NOMO-1 (cell line): ENCODE data around the gene CPO.

Source experiments
- DNase-seq, 2 experiments: peaks; one replicate each; lab custom pipeline; 2025; ENCODE audit not compliant: unreplicated experiment in 2 of 2; lab: John Stamatoyannopoulos, UW

The CPO gene

DNA sequence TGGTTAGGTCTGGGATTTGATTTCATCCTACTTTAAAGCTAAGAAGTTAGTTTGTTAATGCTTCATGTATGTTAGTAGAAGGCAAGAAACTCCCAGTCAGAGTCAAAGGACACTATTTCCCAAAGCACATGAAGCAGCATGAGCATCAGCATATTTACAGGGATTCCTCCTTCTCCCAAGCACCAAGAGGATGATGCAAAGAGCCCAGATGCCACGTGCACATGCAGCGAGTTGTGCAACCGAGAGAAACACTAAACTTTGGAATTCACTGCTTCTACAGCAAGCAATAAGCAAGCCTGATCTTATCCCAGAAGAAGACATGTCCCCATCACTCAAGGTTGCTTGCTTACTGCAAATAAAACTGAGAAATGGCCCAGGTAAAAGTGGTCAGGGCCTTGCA, 32.5 kb downstream of the CPO start:
- no peak for DNase-seq

DNA sequence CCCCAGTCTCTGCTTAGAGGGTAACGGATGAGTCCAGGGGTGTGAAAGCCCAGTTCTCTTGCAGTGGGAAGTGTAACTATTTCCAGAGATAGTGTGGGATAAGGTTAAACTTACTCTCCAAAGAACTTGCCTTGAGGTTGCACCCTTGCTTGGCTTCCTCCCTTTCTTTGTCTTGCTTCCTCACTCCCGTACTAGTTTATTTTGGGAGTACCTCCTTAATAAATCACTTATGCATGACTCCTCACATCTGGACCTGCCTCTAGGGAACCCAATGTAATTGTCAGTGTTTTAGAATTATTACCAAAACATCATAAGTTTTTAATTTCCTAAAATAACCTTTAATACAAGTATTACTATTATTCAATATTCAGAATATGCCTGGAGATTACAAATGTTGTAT, 35.2 kb downstream of the CPO start:
- DNase-seq, result no peak

DNA sequence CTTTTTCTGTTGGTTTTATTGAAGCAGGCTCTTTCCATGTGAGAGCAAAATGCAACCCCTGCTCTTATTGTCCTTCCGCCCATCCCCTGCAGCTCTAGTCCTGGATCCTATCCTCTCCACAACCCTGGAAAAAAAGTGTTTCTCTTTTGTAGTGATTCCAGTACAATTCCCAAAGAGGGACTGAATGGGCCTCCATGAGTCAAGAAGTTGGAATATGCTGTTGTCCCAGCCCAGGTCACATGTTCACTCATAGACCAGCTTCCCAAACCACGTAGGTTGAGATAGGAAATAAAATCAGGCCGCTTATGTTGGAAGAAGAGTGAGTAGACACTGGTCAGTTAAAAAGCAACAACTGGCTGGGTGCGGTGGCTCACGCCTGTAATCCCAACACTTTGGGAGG, 39.4 kb downstream of the CPO start:
- DNase-seq, result no peak

DNA sequence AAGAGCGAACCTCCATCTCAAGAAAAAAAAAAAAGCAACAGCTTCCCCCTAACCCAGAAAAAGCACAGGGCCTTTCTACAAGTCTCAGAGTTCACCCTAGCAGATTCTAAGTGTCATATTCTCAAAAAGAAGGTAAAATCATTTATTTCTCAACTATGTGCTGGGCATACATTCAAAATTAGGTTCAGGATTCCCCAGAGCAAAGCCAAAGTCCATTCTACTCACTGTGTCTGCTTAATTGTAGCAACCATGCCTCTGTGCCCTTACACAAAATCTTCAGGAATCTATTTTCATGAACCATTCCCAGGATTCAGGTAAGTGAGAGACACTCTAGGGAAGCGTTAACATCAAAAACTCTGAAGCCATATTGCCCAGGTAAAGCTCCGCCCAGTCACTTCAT, 40.0 kb downstream of the CPO start:
- DNase-seq, result no peak

DNA sequence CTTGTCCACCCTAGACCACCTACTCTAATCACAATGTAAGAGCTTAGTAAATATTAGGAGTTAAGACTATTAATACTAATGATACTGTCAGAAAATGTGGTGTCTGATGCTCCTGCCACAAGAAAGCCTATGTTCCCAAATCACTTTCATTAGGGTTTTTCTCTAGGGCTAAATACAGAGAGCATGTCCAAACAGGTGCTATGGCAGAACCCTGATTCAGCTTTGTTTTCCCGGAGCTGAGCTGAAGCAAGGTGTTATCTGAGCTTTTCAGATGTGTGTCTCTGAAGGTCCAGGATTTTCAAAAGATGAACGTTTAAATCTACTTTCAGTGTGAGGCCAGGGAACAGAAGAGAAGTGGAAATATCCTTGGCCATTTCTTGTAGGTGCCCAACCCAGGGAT, 40.6 kb downstream of the CPO start:
- DNase-seq, result no peak

DNA sequence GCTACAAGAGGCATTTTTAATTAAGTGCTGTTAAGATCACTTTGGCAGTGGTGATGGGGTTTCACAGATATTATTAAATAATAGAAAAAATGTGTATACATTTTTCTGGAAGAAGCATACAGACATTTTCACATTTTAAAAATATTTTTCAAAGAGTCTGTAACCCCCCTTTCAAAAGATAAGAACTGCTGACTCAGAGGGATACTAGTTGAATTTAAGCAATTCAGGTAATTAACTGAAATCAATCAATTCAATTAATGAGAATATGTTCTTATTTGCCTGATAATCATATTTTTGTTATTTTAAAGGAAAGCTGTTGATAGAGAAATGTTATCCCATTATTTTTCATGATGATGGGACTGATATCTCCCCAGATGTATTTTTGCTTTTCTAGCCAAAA, 41.1 kb downstream of the CPO start:
- DNase-seq, result no peak

DNA sequence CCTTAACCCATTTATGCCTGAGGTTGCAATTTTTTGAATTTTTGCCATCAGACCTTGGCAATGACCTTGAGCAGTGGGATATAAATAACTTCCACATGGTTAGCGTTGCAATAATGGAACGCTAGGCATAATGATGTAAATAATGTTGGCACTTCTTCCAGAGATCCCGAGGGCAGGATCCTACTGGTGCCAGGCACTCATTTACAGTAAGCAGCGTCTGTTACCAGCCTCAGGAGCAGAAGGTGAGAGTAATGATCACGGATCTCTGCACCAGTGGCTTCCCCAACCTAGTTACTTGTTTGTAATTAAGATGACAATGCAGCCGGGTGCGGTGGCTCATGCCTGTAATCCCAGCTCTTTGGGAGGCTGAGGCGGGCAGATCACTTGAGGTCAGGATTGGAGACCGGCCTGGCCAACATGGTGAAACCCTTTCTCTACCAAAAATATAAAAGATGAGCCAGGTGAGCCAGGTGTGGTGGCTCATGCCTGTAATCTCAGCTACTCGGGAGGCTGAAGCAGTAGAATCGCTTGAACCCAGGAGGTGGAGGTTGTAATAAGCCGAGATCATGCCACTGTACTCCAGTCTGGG, 41.9 kb downstream of the CPO start:
- no peak for DNase-seq

DNA sequence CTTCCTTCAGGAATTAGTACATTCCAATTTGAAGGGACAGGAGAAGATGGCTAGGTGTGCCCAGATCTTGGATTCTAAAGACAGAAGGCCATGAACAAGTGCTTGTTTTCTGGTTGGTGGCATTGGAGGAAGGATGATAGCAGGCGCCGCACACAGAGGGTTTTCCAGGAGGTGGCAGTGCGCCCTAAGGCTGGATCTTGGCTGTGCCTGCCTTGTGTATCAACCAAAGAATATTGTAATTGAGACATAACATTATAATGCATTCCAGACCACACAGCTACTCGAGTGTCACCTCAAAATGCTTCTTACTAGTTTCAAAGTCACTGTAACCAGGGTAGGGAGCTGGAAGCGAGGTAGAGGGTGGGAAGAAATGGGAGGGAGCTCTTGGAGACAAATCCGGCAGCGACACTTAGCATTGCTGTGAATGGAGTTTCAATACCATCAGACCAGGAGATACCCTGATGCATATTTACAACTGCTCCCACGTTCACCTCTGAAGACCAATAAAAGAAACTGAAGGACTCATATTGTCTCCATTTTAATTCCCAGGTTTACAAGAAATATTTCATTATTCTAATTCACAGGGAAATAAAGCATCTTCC, 42.5 kb downstream of the CPO start:
- peak; percentile 26 to 46 for DNase-seq

DNA sequence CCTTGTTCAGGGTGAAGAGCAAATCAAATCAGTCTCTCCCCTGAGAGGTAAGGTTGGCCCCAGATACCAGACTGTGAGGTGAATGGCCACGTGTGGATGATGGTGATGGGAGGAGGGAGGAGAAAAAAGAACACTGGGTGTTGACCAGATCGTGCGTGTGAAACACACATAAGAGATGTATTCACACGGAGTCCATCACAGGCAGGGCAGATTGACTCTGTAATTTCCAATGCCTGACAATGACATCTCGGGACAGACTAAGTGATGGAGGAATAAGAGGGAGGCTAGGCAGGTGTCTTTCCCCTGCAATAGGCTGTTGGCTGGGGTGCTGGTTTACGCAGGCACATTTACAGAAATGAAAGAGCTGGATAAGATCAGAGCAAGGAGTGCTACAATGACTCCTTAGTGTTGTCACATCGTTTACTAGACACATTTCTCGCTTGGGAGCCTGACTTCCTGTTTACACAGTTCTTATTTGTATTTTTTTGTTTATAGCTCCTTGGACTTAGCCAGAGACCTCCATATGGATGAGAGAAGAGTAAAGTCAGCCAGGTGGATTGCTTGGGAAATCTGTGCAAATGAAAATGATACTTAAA, 43.1 kb downstream of the CPO start:
- DNase-seq, result no peak

DNA sequence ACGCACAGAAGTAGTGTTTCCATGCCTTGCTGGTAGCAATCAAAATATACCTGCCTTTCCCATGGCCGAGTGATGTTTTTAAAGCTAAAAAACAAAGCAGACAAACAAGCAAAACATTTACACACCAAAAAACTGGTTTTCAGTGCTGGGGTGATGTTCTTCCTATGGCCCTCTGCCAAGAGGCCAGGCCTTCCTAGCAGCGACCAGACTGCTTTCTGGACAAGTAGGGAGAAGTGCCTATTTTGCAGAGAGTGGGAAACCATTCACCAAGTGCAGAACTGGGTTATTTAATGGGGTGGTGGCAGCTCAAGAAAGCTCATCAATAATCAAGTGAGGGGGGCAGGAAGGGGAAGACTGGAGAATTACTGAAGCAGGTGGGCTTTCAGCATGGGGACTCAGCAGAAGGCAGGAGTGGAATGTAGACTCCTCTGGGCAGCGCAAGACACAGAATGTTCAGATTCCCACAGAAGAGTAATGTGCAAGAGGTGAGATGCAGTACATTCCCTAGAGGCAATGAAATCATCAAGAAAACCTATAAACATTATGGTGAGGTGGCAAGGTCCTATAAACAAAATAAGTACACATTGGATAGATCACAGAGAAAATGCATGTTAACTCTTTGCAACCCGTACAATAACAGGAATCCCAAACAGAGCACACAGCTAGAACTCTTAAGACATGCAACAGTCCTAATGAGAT, 44.0 kb downstream of the CPO start:
- no peak for DNase-seq

DNA sequence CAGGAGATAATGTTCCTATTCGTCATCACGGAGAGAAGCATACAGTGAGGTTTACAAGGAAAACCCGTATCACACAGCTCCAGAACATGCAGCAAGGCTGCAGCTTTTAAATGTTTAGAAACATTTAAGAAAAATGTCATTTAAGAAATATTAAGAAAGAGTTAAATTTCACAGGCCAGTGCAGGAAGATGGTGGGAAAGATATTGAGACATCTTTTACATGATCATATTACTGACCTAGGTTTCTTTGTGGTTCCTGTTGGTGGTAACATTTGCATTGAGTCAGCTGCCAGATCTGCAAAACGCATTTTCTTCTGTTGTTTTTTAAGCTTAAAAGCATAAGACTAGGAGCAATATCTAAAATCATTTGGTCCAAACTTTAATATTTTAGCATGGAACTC, 44.9 kb downstream of the CPO start:
- DNase-seq, result peak; percentile 28 to 67

DNA sequence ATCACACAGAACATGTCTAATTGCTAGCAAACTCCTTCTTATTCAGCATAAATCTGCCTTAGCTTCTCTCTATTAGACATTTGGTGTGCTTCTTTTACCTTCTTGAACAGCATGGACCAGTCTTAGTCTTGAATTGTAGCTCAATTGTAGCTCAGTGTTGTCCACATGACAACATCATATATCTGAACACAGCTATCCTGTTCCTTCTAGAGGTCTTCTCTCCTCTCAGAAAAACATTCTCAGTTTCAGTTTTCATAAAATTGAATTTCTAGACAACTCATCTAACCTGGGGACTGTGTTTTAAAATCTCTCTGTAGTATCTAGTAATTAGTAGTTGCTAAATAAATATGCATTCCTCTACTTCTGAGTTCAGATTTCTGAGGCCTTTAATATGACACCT, 47.6 kb downstream of the CPO start:
- no peak for DNase-seq

DNA sequence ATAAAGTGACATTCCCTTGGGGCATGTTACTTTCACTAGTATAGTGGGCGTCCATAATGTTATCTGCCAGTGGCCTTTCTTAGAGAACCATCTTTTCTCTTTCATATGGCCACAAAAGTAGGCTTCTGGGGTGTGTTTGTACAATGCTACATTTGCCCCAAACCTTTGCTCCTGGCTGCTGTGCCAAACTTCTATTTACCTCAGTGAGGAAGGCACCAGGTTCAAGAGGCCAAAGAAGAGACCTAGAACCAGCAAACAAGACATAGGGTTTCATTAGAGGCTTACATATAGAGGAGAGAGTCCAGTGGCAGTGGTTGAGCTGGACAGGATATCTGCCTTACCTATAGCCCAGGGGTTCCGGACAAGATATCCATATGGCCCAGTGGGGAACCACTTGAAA, 48.5 kb downstream of the CPO start:
- no peak for DNase-seq

DNA sequence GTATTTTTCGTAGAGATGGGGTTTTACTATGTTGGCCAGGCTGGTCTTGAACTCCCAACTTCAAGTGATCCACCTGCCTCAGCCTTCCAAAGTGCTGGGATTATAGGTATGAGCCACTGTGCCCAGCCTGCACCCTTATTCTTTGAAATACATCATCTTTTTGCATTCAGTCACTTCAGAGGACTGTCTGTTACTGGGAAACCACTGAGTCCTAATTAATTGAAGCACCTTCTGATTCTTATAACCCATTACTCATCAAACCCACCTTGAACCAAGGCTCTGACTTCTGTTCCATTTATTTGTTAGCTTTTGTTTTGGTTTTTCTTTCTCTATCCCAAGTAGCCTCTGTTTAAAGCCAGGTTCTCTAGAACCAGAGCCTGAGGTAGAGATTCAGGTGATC, 49.6 kb downstream of the CPO start:
- no peak for DNase-seq

DNA sequence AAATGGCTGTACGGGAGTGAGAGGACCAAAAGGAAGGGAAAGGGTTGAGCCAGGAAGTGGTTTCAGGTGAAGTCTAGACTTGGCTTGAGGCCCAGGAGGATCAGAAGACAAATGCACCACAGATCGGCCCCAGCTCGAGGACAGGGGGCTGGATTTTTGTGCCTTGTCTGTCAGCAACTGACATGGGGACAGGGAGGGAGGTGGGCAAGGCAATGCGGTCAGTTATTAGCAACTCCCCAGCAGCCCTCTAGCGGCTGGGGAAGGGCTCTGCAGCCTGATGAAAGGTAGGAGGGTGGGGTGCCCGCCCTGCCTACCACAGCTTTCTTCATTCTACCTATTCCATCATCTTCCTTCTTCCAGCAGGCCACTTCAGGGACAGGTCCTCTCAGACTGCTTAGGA, 50.0 kb downstream of the CPO start:
- peak; percentile 34 to 42 for DNase-seq

DNA sequence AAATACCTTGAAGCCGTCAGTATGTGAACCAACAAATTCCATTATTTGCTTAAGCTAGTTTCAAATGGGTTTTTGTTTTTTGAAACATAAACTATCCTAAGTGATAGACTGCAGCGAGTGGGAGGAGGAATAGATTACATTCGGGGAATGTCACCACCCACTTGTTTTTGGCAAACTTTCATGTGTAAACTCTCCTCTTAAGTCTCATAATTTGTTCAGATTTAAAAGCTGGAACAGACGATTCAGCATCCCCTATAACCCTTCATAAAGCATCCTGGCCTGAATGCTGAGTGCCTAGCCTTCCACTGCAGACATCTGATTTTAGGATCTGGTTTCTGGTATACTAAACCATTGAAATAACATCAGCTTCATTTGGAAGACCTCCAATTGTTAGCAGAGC, 51.0 kb downstream of the CPO start:
- no peak for DNase-seq

DNA sequence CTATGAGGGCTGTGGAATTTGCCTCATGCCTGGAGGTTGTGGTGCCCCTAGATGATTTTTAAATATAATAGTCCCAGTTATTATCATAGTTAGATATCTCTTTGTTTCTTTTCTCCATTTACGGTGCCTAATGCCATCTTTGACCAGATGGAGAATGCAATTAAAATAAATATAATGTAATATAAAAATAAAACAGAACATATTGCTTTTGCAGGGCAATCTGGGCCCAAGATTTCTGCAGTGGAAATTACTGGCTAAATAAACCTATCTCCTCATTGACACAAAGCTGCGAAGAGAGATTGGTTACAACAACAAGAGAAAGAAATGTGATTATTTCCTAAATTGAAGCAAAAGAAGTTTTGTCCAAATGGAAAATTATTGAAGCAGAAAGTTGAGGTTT, 51.8 kb downstream of the CPO start:
- DNase-seq, result no peak

DNA sequence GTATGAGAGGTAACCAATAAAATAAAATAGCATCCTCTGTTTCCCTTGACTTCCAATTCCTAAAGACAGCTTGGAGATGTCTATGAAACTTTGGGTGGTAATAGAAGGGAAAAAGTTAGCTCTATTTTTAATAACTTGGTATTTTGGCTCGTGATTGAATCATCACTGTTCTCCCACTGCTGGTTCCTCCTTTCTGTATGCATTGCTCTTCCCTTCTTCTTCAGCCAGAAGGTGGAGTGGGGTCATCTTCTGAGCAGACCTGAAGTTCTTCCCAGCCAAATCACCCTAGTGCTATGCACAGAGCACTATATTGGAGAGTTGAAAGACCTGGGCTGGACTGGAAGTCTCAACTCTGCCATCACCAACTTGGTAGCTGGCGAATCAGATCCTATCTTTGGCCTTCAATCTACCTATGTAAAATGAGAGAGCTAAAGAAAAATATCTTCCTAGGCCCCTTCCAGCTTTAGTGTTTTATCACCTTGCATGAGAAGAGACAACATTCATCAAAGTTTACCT, 54.1 kb downstream of the CPO start:
- DNase-seq, result peak in 1 of 2 experiments; percentile 37

DNA sequence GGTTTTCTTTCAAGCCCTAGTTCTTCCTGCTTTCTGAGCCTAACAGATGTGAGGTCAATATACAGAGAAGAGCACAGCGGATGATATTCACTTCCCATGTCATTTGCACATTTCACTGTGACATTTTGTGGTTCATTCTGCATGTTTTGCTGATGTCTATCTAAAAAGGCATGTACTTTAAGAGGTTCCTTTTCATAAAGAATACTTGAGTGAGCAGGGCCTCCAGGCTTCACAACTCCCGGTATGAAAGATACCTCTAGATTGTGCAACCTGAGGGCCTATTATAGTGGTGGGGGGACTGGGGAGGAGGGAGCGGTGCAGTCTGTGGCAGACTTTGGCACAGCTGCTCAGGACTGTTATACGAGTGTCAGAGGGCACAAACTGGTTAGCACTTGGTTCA, 54.6 kb downstream of the CPO start:
- DNase-seq, result peak in 1 of 2 experiments; percentile 45

DNA sequence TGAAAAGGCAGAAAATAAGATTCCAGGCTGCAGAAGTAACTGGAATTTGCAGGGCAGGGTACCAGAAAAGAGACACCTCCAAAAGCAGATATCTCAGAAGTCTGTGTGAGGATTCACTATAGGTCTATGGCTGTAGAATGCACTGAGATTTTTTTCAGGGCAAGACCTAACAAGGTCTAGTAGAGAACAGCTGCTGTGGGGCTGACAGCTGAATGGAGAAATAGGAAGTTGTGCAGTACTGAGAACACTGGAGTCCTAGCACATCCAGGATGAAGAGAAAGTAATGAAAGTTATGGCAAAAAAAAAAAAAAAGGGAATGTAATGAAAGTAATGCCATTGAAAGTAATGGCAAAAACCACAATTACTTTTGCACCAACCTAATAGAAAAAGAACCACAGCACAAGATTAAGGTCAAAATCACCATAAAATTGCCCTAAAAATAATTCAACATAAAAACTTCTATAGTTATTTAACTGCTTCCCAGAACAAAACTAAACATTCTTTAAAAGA, 57.3 kb downstream of the CPO start:
- no peak for DNase-seq

DNA sequence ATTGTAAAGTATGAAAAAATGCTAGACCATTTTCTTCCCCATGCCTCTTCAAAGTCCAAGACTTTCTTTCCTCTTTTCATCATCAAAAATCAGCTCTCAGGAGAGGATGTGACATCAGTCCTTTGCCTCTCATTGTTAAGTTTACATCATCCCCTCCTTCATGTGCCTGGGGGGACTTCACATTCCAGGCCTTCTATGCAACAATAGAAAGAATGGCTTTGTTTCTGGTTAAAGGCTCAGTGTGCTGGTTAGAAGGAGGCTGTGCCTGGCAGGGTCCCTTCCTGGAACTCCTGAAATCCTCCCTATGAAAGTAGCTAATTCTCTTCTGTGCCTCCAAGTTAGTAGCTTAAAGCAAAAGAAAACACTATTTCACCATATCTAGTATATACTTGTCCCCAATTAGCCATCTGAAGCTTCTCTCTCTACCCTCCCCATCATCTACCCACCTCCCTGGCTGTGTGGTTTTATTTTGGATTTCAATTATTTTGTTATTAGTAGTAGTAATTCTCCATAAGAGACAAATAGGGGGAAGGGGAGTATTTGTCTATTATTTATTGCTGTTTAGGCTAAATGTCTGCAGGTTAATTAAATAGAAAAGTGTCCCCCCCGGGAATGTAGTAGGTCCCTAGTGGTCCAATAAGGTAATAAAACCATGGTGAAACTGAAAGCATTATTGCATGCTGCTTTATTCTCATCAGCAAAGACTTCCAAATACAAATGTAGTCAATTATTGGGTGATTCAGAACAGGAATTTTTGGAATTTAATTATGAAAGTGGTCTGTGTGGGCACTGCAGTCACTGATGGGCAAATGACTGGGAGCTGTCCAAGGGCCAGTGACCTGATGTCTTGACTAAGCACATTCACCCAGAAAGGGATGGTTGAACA, 69.0 kb downstream of the CPO start:
- no peak for DNase-seq
